DOHH2 (cell line): ENCODE data around the gene MYCN.

ENCODE experiments used
- CTCF ChIP-seq: fragments of 200-600 bp; sonication (generic); IDR thresholded peaks from one replicate; pipeline ENCODE4 v1.5.1; 2014; ENCODE audit warnings: antibody characterized with exemption, mild to moderate bottlenecking, low read depth, low read length; ENCODE audit not compliant: poor library complexity, severe bottlenecking
- EZH2phosphoT487 ChIP-seq: fragments of 200-600 bp; sonication (generic); IDR thresholded peaks from 2 replicates; pipeline ENCODE4 v1.6.1; 2017; ENCODE audit warnings: borderline replicate concordance, mild to moderate bottlenecking, antibody characterized with exemption, low read length, moderate library complexity, mixed read lengths

DNA sequence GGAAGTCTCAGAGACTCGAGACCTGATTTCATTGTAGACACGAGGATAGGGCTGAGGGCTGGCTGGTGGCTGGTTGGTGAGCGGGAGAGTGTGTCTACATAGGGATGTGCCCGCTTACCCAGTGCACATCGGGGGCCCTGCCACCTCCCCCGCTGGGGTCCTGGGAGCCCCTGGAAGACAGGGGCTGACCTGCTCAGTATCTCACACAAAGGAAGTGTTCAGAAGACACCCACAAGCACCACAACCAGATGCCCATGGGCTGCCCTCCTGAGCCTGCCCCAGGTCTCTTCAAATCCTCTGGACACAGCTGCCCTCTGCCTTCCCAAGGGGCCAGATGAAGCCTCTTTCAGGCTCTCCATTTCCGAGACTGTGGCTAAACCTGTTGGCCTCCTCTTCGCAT lies 43.1 kb downstream of the MYCN start:
- no peak for TF ChIP-seq CTCF
- no peak for TF ChIP-seq EZH2phosphoT487
